ENCODE measurements around the gene F11.
"Not testable (repeated sequence)": the region's sequence is repeated elsewhere in the genome, so short reads cannot be mapped to it uniquely, and the experiment has no call there.

Gene F11

DNA sequence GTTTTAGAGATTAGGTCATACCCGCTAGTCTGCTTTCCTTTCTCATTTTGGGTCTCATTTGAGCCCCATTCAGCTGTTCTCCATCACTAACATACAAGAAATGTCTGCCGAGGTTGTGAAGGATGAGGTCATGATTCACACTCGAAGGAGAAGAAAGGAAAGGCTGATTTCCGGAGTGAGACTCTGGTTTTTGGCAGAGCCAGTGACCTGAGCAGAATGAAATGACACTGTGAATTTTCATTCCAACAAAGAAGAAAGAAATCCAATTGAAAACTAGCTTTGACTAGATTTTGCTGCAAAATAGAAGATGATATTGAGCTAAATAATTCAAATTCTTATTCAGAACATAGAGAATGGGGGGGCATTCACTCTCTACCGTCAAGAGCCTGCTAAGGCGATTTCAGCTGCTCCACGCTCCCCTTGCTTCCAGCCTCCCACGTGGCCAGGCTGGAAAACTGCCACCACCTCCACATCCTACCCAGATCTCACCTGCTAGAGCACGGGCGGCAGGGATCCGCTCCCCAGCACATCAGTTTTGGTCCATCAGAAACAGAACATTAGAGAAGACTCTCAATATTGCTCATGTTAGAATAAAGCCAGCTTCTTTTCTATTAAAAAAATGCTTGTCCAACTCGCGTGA is 39.0 kb downstream of the F11 start:
- H3K4me1 Mint-ChIP-seq (ENCODE audit: low read depth), result no peaks in the 10 kb centered on the region
- DNase-seq, result no peak
- H3K4me3 Mint-ChIP-seq, result no peak overlapping the region
- no peaks in the 10 kb centered on the region for H3K36me3 Mint-ChIP-seq (ENCODE audit: low read depth)
- peaks cover 47% of the 10 kb centered on the region for H3K27me3 Mint-ChIP-seq
- no peaks in the 10 kb centered on the region for H3K9me3 Mint-ChIP-seq
- H3K27ac Mint-ChIP-seq, result no peak overlapping the region

DNA sequence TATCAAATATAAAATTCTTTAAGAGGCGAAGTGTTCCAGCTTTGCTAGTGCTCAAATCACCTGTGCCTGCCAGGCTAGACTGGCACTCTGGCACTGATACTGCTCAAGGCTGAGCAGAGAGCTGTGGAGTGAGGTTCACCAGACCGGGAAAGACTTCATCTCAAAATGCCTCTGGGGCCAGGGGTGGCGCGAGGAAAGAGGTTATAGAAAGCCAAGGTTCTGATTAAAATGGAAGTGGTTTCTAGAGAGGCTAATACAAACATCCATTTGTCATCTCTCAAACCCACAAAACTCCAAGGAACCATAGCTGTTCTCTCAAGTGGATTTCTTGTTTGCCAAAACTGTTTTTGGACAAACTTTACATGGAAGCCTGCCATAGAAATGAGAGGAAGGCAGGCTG is 41.5 kb downstream of the F11 start:
- Mint-ChIP-seq H3K4me1 (ENCODE audit: low read depth) (no peaks in the 10 kb centered on the region), H3K9me3 (no peaks in the 10 kb centered on the region), H3K4me3 (no peak overlapping the region), H3K27me3 (peaks cover 53% of the 10 kb centered on the region), H3K27ac (no peak overlapping the region), H3K36me3 (ENCODE audit: low read depth) (no peaks in the 10 kb centered on the region)
- DNase-seq, result no peak

DNA sequence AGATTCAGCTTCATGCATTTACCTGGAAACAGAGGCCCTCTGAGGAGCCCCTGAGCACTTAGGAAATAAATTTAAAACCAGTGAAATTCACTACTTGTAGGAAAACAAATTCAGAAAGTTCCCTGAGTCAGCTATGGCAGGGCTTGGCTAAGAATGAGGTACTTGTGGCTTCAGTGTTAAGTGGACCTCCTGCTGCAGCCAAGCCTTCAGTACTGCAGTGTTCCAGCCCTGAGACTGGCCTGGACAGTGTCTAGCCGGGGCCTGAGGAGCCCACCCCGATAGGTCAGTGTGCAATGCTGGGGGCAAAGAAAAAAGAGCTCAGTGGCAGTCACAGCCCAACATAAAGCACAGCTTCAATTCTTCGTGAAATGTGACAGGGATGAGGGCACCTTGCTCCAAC is 41.9 kb downstream of the F11 start:
- Mint-ChIP-seq H3K27me3 (peaks cover 54% of the 10 kb centered on the region), H3K27ac (no peak overlapping the region), H3K4me1 (ENCODE audit: low read depth) (no peaks in the 10 kb centered on the region), H3K36me3 (ENCODE audit: low read depth) (no peaks in the 10 kb centered on the region), H3K4me3 (no peak overlapping the region), H3K9me3 (no peaks in the 10 kb centered on the region)
- no peak for DNase-seq

DNA sequence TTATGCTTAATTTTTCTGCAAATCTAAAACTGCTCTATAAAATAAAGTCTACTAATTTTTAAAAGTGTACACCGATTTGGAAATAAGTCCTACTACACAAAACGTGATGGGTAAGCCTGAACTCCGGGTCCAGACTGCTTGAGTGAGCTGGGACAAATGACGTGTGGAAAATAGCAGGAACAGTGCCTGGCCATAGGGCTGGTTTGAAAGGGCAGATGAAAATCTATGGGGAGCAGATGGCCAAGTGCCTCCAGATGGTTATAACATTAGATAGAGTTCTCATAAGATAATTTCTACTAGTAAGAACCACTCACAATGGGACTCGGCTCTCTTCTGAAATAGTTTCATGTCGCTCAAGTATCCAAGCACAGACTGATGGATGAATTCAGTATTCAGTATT is 52.5 kb downstream of the F11 start:
- no peak for DNase-seq
- Mint-ChIP-seq H3K36me3 (ENCODE audit: low read depth) (no peaks in the 10 kb centered on the region), H3K27me3 (peaks cover 5% of the 10 kb centered on the region), H3K9me3 (no peaks in the 10 kb centered on the region), H3K4me3 (no peak overlapping the region), H3K27ac (no peak overlapping the region), H3K4me1 (ENCODE audit: low read depth) (no peaks in the 10 kb centered on the region)

DNA sequence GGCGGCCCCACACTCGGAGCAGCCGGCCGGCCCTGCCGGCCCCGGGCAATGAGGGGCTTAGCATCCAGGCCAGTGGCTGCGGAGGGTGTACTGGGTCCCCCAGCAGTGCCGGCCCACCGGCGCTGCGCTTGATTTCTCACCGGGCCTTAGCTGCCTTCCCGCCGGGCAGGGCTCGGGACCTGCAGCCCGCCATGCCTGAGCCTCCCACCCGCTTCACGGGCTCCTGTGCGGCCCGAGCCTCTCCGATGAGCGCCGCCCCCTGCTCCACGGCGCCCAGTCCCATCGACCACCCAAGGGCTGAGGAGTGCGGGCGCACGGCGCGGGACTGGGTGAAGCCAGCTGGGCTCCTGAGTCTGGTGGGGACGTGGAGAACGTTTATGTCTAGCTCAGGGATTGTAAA is 58.7 kb downstream of the F11 start:
- DNase-seq; H3K36me3 Mint-ChIP-seq (ENCODE audit: low read depth); H3K9me3 Mint-ChIP-seq; H3K4me3 Mint-ChIP-seq; H3K4me1 Mint-ChIP-seq (ENCODE audit: low read depth); H3K27ac Mint-ChIP-seq; H3K27me3 Mint-ChIP-seq: not testable (repeated sequence)

DNA sequence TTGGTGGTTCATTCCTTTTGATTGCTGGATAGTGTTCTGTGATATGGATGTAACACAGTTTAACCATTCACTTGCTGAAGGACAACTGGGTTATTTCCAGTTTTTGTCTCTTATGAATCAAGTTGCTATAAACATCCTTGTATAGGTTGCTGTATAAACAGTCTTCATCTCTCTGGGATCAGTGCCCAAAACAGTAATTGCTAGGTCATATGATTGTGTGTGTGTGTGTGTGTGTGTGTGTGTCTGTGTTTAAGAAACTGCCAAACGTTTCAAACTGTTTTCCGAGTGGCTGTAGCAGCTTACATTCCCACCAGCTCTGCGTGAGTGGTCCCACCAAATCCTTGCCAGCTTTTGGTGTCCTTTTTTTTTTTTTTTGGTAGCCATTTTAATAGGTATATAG is 60.4 kb downstream of the F11 start:
- H3K4me3 Mint-ChIP-seq, result no peak overlapping the region
- H3K27me3 Mint-ChIP-seq, result no peaks in the 10 kb centered on the region
- H3K9me3 Mint-ChIP-seq, result peaks cover 2% of the 10 kb centered on the region
- DNase-seq, result no peak
- no peaks in the 10 kb centered on the region for H3K4me1 Mint-ChIP-seq (ENCODE audit: low read depth)
- H3K27ac Mint-ChIP-seq, result no peak overlapping the region
- H3K36me3 Mint-ChIP-seq (ENCODE audit: low read depth), result no peaks in the 10 kb centered on the region

DNA sequence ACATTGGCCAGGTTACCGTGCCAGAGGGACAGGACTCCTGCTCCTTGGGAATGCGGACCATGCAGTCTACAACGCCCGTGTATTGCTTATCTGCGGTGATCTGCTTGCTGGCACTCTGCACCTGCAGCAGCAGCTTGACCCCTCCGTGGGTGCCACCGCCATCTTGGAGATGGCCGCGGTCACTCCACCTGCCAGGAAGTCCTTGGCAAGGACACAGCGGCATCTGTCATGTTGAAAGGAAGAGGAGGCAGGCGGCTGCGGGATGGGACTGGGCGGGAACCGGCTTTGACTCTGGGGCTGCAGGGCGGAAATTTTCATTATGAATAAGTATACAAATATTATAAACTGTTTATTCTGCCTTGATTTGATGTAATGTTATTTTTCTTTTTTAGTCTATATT is 63.4 kb downstream of the F11 start:
- H3K36me3 Mint-ChIP-seq (ENCODE audit: low read depth), result no peaks in the 10 kb centered on the region
- no peak overlapping the region for H3K27ac Mint-ChIP-seq
- H3K27me3 Mint-ChIP-seq, result no peaks in the 10 kb centered on the region
- H3K4me1 Mint-ChIP-seq (ENCODE audit: low read depth), result no peaks in the 10 kb centered on the region
- no peak for DNase-seq
- H3K9me3 Mint-ChIP-seq, result peaks cover 18% of the 10 kb centered on the region
- H3K4me3 Mint-ChIP-seq, result no peak overlapping the region

DNA sequence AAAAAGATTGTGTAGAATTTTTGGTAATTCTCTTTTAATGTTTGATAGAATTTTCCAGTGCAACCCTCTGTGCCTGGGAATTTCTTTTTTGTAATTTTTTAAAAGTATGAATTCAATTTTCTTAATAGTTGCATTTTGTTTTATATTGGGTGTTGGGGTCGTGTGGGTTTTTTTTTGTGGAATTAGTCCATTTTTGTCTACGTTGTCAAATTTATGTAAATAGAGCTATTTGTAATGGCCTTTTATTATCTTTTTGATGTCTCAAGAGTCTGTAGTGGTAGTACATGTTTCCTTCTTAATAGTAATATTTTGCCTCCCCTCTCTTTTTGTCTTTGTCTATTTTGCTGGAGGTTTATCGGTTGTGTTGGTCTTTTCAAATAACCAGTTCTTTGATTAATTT is 64.4 kb downstream of the F11 start:
- H3K9me3 Mint-ChIP-seq, result peaks cover 18% of the 10 kb centered on the region
- no peaks in the 10 kb centered on the region for H3K4me1 Mint-ChIP-seq (ENCODE audit: low read depth)
- no peak overlapping the region for H3K4me3 Mint-ChIP-seq
- H3K27me3 Mint-ChIP-seq, result no peaks in the 10 kb centered on the region
- H3K36me3 Mint-ChIP-seq (ENCODE audit: low read depth), result no peaks in the 10 kb centered on the region
- DNase-seq, result no peak
- no peak overlapping the region for H3K27ac Mint-ChIP-seq

DNA sequence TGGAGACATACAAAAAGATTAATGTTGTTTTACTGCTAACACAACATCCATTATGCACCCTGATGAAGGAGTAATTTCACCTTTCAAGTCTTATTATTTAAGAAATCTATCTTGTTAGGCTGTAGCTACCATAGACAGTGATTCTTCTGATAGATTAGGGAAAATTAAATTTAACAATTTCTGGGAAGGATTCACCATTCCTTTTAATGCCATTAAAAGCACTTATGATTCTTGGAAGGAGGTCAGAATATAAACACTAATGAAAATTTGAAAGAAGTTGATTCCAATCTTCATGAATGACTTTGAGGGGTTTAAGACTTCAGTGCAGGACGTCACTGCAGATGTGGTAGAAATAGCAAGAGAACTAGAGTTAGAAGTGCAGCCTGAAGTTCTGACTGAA is 69.8 kb downstream of the F11 start:
- Mint-ChIP-seq H3K27me3 (peaks cover 6% of the 10 kb centered on the region), H3K9me3 (peaks cover 18% of the 10 kb centered on the region), H3K36me3 (ENCODE audit: low read depth) (no peaks in the 10 kb centered on the region), H3K4me3 (no peak overlapping the region), H3K4me1 (ENCODE audit: low read depth) (no peaks in the 10 kb centered on the region), H3K27ac (no peak overlapping the region)
- DNase-seq, result no peak

Measured in activated T-cell treated with anti-CD3 and anti-CD28 coated beads, Interleukin-2, amount 50 U/mL, for 24 hours (primary cell).